GM18907 (cell line): Measurements from ENCODE around the gene PCDHGA6.
"Not testable (repeated sequence)": the region's sequence is repeated elsewhere in the genome, so short reads cannot be mapped to it uniquely, and the experiment has no call there.

Source experiments
- ATAC-seq: cut with Tn5 transposase; IDR thresholded peaks from one replicate; pipeline ENCODE4 v1.9.1; 2021; ENCODE audit warnings: mild to moderate bottlenecking, moderate library complexity; ENCODE audit not compliant: unreplicated experiment

The PCDHGA6 gene

GRCh38 chr5:141359790-141360426, 13.8 kb upstream of the PCDHGA6 start, which contains the start of gene PCDHGB2:
Gene PCDHGB2, plus strand, starts transcription at chr5:141359994. Its CDS starts 142 bp downstream, at chr5:141360136.
- ATAC-seq, result peak; percentile 48

- ATAC-seq, result no peak
These were observed 13.0 kb upstream of the PCDHGA6 start for GRCh38 chr5:141360685-141361084.

- ATAC-seq, result no peak
These were observed 11.0 kb upstream of the PCDHGA6 start for GRCh38 chr5:141362719-141363118.

DNA sequence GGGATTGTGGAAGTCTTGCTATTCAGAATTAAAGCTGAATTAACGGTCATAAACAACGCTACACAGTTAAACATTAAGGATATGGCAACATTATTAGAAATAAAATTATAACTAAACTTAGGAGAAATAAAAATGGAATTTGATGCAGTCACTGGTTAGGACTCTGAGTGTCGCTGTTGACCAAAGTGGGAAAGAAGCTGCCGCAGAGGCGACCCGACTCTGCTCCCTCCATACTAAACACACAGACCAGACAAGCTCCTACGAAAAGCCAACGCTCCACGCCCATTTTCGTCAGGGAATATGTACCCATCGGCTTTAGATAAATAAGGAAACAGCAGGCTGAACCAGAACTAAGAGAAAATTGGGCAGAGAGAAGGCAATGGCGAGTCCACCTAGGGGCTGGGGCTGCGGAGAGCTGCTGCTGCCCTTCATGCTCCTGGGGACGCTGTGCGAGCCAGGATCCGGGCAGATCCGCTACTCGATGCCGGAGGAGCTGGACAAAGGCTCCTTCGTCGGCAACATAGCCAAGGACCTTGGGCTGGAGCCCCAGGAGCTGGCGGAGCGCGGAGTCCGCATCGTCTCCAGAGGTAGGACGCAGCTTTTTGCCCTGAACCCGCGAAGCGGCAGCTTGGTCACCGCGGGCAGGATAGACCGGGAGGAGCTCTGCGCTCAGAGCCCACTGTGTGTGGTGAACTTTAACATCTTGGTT, 9.6 kb upstream of the PCDHGA6 start, which contains the start of gene PCDHGA5:
PCDHGA5 (plus strand) TSS at position 211 of the 709 bp plus-strand sequence; CDS start at position 380, 169 bp downstream.
- no peak for ATAC-seq

DNA sequence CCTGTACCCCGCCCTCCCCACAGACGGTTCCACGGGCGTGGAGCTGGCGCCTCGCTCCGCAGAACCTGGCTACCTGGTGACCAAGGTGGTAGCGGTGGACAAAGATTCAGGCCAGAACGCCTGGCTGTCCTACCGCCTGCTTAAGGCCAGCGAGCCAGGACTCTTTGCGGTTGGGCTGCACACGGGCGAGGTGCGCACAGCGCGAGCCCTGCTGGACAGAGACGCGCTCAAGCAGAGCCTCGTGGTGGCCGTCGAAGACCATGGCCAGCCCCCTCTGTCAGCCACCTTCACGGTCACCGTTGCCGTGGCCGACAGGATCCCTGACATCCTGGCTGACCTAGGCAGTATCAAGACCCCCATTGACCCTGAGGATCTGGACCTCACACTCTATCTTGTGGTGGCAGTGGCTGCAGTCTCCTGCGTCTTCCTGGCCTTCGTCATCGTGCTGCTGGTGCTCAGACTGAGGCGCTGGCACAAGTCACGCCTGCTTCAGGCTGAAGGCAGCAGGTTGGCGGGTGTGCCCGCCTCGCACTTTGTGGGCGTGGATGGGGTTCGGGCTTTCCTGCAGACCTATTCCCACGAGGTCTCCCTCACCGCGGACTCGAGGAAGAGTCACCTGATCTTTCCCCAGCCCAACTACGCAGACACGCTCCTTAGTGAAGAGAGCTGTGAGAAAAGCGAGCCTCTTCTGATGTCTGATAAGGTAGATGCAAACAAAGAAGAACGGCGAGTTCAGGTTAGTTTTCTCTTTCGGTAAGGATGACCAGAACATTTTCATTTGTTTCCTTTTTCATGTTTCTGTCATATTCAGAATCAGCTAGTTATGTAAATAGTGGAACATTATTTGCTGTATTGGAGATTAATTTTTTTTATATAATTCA, 7.4 kb upstream of the PCDHGA6 start:
- no peak for ATAC-seq

DNA sequence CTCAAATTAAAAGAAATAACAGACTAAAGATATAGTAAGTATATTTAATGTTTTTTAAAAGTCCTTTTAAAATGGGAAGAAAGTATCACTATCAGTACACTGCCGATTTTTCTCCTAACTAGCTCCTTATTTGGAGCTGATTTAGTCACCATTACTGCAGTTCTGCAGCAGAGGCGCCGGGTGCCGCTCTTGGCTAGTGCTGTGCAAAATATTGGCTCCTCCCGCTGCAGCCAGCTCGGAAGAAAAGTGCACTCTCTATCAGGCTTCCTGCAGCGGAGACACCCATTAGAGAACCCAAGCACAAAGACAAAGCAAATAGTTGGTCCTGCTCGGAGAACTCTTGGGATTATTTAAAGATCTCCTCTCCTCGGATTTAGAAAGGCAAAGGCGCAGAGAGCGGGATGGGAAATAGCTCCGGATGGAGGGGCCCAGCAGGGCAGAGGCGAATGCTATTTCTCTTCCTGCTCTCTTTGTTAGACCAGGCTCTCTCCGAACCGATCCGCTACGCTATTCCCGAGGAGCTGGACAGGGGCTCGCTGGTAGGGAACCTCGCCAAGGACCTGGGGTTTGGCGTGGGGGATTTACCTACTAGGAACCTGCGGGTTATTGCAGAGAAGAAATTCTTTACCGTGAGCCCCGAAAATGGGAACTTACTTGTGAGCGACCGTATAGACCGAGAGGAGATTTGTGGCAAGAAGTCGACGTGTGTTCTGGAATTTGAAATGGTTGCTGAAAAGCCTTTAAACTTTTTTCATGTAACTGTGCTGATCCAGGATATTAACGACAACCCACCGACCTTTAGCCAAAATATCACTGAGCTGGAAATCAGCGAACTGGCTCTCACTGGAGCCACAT, 3.5 kb upstream of the PCDHGA6 start, which contains the start of gene PCDHGB3:
PCDHGB3 (plus strand) TSS at position 249 of the 855 bp plus-strand sequence; CDS start at position 402, 153 bp downstream.
- peak; percentile 97 for ATAC-seq

DNA sequence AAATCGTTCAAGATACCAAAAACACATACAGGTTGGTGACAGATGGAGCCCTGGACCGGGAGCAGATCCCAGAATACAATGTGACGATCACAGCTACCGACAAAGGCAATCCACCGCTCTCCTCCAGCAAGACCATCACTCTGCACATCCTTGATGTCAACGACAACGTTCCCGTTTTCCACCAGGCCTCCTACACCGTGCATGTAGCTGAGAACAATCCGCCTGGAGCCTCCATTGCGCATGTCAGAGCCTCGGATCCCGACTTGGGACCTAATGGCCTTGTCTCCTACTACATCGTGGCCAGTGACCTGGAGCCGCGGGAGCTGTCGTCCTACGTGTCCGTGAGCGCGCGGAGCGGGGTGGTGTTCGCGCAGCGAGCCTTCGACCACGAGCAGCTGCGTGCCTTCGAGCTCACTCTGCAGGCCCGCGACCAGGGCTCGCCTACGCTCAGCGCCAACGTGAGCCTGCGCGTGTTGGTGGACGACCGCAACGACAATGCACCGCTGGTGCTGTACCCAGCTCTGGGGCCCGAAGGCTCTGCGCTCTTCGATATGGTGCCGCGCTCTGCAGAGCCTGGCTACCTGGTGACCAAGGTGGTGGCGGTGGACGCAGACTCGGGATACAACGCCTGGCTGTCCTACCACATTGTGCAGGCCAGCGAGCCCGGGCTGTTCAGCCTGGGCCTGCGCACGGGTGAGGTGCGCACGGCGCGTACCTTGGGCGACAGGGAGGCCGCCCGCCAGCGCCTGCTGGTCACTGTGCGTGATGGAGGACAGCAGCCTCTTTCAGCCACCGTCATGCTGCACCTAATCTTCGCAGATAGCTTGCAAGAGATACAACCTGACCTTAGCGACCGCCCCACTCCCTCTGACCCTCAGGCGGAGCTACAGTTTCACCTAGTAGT, 1.9 kb upstream of the PCDHGA6 start:
- no peak for ATAC-seq

GRCh38 chr5:141374627-141375026, 936 bp downstream of the PCDHGA6 start:
- ATAC-seq, result no peak

DNA sequence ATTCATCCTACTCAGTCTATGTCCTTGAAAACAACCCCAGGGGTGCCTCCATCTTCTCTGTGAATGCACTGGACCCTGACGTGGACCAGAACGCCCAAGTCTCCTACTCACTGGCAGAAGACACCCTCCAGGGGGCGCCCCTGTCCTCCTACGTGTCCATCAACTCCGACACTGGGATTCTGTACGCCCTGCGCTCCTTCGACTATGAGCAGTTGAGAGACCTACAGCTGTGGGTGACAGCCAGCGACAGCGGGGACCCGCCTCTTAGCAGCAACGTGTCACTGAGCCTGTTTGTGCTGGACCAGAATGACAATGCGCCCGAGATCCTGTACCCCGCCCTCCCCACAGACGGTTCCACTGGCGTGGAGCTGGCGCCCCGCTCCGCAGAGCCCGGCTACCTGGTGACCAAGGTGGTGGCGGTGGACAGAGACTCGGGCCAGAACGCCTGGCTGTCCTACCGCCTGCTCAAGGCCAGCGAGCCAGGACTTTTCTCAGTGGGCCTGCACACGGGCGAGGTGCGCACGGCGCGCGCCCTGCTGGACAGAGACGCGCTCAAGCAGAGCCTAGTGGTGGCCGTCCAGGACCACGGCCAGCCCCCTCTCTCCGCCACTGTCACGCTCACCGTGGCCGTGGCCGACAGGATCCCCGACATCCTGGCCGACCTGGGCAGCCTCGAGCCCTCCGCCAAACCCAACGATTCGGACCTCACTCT, 1.9 kb downstream of the PCDHGA6 start:
- not testable (repeated sequence) for ATAC-seq

DNA sequence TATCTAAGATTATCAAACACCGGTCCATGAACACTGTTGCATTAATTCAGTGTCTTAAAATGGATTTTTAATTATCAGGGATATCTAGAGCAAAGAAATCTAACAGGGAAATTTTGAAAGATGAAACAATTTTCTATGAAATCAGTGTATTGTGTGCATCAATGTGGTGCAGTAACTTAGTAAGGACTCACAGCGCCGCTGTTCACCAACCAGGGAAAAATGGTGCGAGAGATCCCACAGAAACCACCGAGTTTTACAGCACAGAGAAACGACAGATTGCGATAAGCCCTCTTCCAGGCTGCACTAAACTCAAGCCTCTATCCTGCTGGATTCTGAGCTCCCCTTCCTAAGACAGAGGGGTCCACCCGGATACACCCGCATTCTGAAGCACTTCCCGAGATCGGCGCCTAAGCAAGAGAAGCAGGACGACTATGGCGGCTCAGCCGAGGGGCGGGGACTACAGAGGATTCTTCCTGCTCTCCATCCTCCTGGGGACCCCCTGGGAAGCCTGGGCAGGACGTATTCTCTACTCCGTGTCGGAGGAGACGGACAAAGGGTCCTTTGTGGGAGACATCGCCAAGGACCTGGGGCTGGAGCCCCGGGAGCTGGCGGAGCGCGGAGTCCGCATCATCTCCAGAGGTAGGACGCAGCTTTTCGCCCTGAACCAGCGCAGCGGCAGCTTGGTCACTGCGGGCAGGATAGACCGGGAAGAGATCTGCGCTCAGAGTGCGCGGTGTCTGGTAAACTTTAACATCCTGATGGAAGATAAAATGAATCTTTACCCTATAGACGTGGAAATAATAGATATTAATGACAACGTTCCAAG, 9.0 kb downstream of the PCDHGA6 start, which contains the start of gene PCDHGA7:
PCDHGA7 (plus strand) TSS at position 274 of the 826 bp plus-strand sequence; CDS start at position 432, 158 bp downstream.
- ATAC-seq, result no peak

GRCh38 chr5:141383345-141383744, 9.7 kb downstream of the PCDHGA6 start:
- no peak for ATAC-seq

DNA sequence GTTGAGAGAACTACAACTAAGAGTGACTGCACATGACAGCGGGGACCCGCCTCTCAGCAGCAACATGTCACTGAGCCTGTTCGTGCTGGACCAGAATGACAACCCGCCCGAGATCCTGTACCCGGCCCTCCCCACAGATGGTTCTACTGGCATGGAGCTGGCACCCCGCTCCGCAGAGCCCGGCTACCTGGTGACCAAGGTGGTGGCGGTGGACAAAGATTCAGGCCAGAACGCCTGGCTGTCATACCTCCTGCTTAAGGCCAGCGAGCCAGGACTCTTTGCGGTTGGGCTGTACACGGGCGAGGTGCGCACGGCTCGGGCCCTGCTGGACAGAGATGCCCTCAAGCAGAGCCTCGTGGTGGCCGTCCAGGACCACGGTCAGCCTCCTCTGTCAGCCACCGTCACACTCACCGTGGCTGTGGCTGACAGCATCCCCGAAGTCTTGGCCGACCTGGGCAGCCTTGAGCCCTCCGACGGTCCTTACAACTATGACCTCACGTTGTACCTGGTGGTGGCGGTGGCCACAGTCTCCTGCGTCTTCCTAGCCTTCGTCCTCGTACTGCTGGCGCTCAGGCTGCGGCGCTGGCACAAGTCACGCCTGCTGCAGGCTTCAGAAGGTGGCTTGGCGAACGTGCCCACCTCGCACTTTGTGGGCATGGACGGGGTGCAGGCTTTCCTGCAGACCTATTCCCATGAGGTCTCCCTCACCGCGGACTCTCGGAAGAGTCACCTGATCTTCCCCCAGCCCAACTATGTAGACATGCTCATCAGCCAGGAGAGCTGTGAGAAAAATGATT, 11.0 kb downstream of the PCDHGA6 start:
- ATAC-seq, result no peak

GRCh38 chr5:141387557-141388311, 14.0 kb downstream of the PCDHGA6 start, which contains the start of gene PCDHGB4:
Gene PCDHGB4, plus strand, starts transcription at chr5:141387698. Its CDS starts 187 bp downstream, at chr5:141387885.
- not testable (repeated sequence) for ATAC-seq

DNA sequence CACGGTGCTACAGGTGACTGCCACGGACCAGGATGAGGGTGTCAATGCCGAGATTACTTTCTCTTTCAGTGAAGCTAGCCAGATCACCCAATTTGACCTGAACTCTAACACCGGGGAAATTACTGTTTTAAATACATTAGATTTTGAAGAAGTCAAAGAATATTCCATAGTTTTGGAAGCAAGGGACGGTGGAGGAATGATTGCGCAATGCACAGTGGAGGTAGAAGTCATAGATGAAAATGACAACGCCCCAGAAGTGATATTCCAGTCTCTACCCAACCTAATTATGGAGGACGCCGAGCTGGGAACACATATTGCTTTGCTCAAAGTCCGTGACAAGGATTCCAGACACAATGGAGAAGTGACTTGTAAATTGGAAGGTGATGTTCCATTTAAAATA, 15.0 kb downstream of the PCDHGA6 start:
- no peak for ATAC-seq

DNA sequence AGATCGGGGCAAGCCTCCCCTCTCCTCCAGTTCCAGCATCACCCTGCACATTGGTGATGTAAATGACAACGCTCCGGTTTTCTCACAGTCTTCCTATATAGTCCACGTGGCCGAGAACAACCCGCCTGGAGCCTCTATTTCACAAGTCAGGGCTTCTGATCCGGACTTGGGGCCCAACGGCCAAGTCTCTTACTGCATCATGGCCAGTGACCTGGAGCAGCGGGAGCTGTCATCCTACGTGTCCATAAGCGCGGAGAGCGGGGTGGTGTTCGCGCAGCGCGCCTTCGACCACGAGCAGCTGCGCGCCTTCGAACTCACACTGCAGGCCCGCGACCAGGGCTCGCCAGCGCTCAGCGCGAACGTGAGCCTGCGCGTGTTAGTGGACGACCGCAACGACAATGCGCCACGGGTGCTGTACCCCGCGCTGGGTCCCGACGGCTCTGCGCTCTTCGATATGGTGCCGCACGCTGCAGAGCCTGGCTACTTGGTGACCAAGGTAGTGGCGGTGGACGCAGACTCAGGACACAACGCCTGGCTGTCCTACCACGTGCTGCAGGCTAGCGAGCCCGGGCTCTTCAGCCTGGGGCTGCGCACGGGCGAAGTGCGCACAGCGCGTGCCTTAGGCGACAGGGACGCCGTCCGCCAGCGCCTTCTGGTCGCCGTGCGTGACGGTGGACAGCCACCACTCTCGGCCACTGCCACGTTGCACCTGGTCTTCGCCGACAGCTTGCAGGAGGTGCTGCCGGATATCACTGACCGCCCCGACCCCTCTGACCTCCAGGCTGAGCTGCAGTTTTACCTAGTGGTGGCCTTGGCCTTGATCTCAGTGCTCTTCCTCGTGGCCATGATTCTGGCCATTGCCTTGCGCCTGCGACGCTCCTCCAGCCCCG, 15.7 kb downstream of the PCDHGA6 start:
- ATAC-seq, result no peak
